Stimulated activated CD8-positive, alpha-beta memory T cell treated with anti-CD3 and anti-CD28 coated beads, Interleukin-12 subunit alpha, Interleukin-12 subunit beta, amount 100 ng/mL, for 1 hour (primary cell): ENCODE measurements around the gene ENKD1.

Experiments used
- DNase-seq: peaks from one replicate; pipeline ENCODE4 v3.0.0-alpha.2; 2020; ENCODE audit warnings: low read depth

Gene ENKD1

GRCh38 chr16:67663151-67663876 is 3.2 kb downstream of the ENKD1 start:
- no peak for DNase-seq

DNA sequence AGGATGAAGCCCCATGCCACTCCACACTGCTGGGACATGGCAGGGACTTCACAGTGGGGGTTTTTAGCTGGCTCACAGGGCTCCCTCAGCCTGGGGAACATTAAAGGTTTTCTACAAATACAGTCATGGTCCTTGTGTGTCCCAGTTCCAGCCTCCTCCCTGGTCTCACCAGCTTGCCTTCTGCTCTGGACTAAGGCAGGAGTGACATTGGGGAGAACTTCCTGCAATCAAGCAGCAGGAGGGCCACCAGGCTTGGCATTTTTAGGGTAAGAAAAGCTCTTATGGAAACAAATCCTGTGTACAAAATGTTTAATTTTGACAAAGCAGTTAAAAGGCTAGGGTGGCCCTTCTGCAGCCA is 3.9 kb downstream of the ENKD1 start:
- no peak for DNase-seq

- no peak for DNase-seq
Observed at GRCh38 chr16:67661886-67662652, 4.5 kb downstream of the ENKD1 start.

DNA sequence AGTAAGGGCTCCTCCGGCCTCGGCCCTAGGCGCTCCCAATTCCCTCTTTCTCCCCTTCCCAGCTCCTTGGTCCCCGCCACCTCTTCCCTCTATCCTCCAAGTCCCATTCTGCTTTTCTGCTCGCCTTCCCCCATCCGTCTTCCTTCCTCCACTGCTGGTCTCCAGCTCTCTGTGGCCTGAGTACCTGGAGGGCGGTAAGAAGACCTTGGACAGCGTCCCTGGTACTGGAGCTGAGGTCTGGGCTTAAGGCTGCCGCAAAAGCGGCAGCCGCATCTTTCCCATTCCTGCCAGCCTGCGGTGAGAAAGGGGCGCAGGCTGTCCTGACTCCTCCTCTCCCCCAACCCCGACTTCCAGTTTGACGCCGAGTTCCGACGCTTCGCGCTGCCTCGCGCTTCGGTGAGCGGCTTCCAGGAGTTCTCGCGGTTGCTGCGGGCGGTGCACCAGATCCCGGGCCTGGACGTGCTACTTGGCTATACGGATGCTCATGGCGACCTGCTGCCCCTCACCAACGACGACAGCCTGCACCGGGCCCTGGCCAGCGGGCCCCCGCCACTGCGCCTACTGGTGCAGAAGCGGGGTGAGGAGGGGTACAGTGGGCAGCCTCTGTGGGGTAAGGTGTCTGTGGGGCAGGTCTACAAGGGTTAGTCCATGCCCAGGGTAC is 5.3 kb downstream of the ENKD1 start:
- DNase-seq: no peak

- peak; percentile 91 for DNase-seq
Observed at GRCh38 chr16:67660564-67661028, 6.0 kb downstream of the ENKD1 start, which contains the start of gene PARD6A. Gene PARD6A (plus strand): TSS chr16:67660960. CDS start chr16:67661039, 79 bp downstream.

DNA sequence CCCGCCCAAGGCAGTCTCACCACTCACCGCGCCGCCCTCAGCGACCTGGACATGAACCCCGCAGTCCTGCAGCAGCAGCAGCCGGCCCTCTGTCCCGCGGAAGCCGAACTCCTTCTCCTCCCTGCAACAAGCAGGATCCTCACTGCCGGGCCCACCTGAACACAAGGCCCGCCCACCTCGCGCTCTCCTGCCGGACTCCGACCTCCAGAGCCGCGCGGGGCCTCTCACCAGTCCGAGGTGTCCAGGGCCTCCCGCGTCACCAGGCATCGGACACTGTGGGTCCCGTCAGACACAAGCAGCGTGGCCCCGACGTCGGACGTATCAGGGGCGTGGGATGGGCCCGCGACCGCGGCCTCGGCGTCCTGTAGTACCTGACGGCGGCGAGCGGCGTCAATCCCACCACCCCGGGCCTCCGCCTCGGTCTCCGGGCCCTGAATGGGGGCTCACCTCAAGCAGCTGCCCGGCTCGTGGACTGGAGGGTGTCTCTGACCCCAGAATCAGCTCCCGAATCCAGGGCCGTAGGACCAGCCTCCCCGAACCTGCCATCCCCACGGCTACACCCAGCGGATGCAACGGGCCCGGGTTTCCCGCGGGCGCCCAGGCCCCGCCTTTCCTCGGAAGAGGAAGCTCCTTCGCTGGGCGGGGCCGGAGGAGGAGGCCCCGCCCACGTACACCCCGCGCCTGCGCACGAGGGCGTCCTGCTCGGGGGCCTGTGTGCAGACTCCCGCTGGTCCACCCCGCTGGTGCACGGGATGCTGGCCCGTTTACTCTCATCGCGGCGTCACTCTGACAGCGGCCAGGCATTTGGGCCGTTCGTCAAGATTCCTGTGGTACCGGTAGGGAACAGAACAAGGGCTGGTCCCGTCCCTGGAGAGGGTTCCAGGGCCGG is 6.6 kb downstream of the ENKD1 start, which contains the start of gene ACD:
Gene ACD (minus strand): TSS at position 586 of the 889 bp plus-strand sequence. CDS start 40 bp downstream, at position 546.
- peak; percentile 83 for DNase-seq

GRCh38 chr16:67658849-67659674 is 7.5 kb downstream of the ENKD1 start:
- DNase-seq: no peak

DNA sequence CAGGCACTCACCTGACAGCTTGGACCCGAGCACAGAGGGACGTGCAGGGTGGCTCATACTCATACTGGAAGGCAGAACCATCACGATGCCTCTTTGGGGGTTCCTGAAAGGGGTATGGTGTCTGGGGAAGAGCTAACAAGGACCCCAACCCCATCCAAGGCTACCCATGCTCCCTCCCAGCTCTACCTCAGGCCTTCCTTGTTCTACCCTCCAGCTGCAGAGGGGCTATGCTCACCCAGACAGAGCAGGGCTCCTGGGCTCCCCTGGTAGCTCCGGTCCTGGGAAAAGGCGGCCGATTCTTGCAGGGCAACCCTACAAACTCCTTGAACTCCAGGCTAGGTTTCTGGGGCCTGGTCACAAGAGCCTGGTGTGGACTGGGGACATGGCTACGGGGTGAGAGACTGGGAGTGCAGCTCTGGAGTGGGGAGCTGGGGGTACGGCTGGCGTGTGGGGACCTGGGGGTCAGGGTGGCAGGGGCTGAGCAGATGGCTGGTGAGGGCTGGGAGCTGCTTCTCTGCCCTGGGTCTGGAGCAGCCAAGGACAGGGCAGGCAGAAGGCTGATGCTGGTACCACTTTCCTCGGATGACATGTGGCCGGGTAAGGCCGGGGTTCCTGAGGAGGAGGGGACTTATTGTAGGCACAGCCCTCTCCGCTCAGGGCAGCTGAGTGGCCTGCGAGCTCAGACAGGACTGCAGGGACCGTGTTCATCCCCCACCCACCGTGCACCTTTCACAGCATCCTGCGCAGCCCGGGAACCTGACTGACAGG is 8.6 kb downstream of the ENKD1 start:
- DNase-seq: no peak

- DNase-seq: no peak
Observed at GRCh38 chr16:67657017-67657608, 9.4 kb downstream of the ENKD1 start.

- DNase-seq: no peak
Observed at GRCh38 chr16:67656344-67657016, 10.1 kb downstream of the ENKD1 start.

DNA sequence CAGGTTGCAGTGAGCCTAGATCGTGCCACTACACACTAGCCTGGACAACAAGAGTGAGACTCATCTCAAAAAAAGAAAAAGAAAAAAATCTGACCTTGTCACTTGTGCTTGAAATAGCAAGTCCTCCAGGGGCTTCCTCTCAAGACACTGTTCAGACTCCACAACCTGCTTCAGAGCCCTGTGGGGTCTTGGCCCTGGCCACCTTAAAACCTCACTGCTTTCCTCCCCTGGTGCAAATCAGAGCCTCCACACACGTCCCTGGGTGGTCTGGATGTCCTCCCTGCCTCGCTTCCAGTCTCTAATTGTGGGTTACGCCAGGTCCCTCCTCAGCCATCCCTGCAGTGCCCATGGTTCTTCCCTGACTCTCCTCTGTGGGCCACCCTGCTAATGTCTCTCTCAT is 11.2 kb downstream of the ENKD1 start:
- DNase-seq: no peak

- DNase-seq: no peak
Observed at GRCh38 chr16:67654403-67654911, 12.1 kb downstream of the ENKD1 start.

- DNase-seq: no peak
Observed at GRCh38 chr16:67653789-67654402, 12.7 kb downstream of the ENKD1 start.

DNA sequence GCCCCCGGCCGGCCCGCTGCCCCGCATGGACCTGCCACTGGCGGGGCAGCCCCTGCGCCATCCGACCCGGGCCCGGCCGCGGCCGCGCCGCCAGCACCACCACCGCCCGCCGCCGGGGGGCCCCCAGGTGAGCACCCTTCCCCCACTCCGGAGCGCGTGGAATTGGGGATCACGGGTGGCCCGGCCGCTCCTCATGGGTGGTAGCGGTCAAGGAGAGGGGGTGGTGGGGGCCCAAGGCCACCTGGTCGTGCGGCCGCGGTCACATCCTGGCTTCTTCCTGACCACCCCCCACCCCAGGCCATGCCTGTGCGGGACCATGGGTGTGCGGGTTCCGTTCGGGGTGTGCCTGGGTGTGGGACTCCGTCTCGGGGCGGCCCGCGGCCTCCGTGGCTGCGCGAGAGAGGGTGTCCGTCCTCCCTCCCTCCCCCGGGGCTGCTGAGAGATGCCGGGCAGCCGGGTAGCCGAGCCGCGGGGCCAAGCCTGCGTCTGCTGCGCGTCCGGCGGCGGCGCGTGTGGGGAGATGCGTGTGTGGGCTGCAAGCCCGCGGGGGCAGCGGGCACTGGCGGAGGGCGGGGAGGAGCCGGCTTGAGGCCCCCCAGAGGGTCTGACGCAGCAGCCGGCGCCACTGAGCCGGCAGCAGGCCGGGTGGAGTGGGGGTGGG is 13.3 kb downstream of the ENKD1 start:
- DNase-seq: no peak

DNA sequence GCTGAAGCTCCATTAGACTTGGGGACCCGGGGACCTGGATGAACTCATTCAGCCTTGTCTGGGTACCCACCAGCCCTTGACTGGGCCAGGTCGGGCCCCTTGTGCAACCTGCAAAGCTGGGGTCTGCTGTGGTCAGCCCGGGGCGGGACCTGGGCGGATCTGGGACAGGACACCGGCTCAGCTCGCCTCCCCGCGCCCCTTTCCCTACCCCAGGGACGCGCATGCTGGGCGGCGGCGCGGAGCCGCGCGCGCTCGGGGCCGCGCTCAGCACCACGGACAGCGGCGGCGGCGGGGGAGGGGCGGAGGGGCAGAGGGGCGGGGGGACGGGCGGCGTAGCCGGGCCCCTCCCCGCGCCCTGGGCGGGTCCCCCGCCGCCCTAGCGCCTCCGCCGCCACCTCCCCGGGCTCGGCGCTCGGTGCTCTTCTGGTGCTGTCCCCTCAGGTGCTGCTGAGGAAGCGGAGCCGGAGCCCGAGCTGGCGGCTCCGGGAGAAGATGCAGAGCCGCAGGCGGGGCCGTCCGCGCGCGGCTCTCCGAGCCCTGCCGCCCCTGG is 13.9 kb downstream of the ENKD1 start:
- no peak for DNase-seq

GRCh38 chr16:67651847-67652246 is 14.7 kb downstream of the ENKD1 start:
- no peak for DNase-seq

DNA sequence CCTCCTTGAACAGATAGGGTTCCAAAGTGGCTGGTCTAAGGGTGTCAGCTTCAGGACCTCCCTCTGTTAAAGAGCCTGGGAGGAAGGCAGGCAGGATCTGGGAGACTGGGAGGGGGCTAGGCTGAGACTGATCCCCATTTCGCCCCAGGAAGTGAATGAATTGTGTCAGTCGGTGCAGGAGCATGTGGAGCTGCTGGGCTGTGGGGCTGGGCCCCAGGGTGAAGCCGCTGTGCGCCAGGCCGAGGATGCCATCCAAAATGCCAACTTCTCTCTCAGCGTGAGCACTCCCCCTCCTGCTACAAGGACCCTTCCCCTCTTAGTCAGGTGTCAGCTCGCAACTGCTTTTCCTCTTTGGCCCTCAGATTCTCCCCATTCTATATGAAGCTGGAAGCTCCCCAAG is 15.5 kb downstream of the ENKD1 start:
- no peak for DNase-seq

DNA sequence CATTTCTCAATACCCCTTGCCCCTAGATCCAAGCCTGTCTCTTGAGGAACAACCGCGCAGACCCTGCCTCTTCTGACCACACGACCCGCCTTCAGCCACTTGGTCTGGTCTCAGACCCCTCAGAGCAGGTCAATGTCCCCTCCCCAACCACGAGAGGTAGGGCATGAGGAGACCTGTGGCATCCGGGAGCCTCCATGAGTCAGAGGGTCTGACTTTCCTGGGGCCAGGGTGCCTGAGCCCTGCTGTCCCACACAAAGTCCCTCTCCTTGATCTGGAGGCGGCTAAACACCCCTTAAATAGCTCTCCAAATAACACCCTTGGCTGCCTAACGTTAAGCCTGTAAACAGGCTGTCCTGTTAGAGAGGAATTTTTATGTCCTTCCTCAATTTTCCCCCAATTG is 16.5 kb downstream of the ENKD1 start:
- no peak for DNase-seq
